ENCODE data around the gene RHOA.
A peak's percentile ranks its signal among the peaks of the same experiment; 100 is the strongest.

The RHOA gene

DNA sequence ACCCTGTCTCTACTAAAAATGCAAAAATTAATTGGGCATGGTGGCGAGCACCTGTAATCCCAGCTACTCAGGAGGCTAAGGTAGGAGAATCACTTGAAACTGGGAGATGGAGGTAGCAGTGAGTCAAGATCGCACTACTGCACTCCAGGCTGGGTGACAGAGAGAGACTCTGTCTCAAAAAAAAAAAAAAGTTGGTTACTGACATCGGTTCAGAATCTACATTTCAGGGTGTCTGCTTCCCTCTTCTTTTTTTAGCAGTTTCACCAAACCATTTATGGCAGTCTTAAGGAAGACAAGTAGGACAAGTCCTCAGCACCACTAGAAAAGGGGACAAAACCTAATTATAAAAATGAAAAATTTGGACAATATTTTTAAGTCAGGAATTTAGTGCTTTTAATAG, 68.6 kb downstream of the RHOA start:
- Histone ChIP-seq H2AFZ (ENCODE audit: low read depth) (no peak overlapping the region), H4K20me1 (ENCODE audit: insufficient read depth) (no peaks in the 10 kb centered on the region), H3K4me3 (IDR thresholded peaks at IDR 0.05; ENCODE audit: insufficient read depth, low read depth, low read length) (no peak overlapping the region), H3K79me2 (ENCODE audit: insufficient read depth, low read depth) (peaks cover 15% of the 10 kb centered on the region; the same call in 1 of the 2 replicates), H3K4me2 (no peak overlapping the region), H3K9ac (no peak overlapping the region), H3K27me3 (ENCODE audit: insufficient read depth, low read depth) (no peaks in the 10 kb centered on the region), H3K27ac (no peak overlapping the region), H3K36me3 (ENCODE audit: insufficient read depth) (no peaks in the 10 kb centered on the region), H3K4me1 (ENCODE audit: low read depth, poor library complexity, severe bottlenecking) (peaks cover 6% of the 10 kb centered on the region)
- no peak for TF ChIP-seq CTCF (conservative IDR thresholded peaks at IDR 0.05; ENCODE audit: low read depth, low read length)

DNA sequence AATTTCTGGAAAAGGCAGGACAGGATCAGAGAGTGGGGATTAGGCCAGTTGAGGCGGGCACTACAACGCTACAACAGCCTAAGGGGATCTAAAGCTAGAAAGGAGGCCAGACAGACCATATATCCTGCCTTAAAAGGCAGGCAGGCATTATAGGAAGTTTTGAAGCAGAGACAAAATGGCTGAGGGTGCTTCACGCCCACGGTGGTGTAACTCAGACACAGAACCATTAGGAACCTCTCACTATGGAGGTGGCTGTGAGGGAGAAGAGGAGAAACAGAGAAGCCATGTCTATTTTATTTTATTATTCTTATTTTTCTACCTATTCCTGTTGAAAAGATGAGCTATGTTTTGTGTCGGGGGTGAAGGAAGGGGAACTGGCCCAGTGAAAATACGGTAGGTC, 69.8 kb downstream of the RHOA start:
- H3K36me3 ChIP-seq (ENCODE audit: insufficient read depth) = no peaks in the 10 kb centered on the region
- H3K9ac ChIP-seq = no peak overlapping the region
- no peak for TF ChIP-seq CTCF (conservative IDR thresholded peaks at IDR 0.05; ENCODE audit: low read depth, low read length)
- H3K27me3 ChIP-seq (ENCODE audit: insufficient read depth, low read depth) = no peaks in the 10 kb centered on the region
- peaks cover 6% of the 10 kb centered on the region for H3K4me1 ChIP-seq (ENCODE audit: low read depth, poor library complexity, severe bottlenecking)
- H2AFZ ChIP-seq (ENCODE audit: low read depth) = no peak overlapping the region
- no peak overlapping the region for H3K4me2 ChIP-seq
- no peaks in the 10 kb centered on the region for H4K20me1 ChIP-seq (ENCODE audit: insufficient read depth)
- H3K4me3 ChIP-seq (IDR thresholded peaks at IDR 0.05; ENCODE audit: insufficient read depth, low read depth, low read length) = no peak overlapping the region
- H3K79me2 ChIP-seq (ENCODE audit: insufficient read depth, low read depth) = peaks cover 25% of the 10 kb centered on the region; the same call in 1 of the 2 replicates
- H3K27ac ChIP-seq = no peak overlapping the region

DNA sequence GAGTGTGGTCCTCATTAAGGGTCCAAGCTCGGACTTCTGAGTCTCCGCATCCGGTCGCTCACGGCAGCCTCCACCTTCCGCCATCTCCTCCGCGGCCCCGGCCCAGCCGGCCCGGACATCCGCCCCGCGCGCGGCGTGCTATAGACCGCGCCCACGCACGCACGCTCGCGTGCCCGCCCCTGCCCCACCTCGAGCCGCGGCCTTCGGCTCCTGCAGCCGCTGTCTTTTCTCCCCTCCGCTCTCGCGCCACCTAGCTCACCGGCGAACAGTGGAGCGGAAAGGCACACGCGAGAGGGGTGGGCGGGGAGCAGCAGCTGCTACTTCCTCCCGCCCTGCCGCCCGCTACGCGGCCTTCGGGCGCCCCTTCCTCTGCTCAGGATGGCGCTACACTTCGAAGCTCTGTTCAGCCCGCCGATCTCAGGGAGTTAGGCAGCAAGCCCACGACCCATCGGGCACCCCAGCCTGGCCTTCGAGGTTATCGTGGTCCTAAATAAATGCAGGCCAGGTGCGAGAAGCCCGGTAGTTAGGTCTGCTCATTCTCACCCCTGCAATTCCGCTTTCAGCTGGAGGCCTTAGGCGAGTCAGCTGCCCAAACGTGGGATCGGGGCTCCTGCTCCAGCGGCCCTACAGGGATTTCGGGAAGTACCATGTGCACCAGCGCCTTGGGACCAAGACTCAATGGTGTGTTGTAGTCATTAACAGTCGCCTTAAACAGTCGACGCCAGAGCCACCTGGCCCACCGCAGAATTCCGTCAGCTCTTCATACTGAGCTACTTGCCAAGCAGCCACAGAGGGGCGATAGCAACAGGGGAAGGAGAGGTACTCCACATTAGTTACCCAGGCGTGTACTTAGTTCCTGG, 71.6 kb downstream of the RHOA start, which contains the start of gene USP4:
USP4 (minus strand) TSS at position 113 of the 860 bp plus-strand sequence; CDS start at position 84, 29 bp downstream.
- H3K36me3 ChIP-seq (ENCODE audit: insufficient read depth) = no peaks in the 10 kb centered on the region
- no peaks in the 10 kb centered on the region for H4K20me1 ChIP-seq (ENCODE audit: insufficient read depth)
- no peaks in the 10 kb centered on the region for H3K27me3 ChIP-seq (ENCODE audit: insufficient read depth, low read depth)
- H3K27ac ChIP-seq = peak within 1 kb of the TSS; percentile 98
- H3K9ac ChIP-seq = peak within 1 kb of the TSS; percentile 91
- H3K4me2 ChIP-seq = peak within 1 kb of the TSS; percentile 77
- H3K79me2 ChIP-seq (ENCODE audit: insufficient read depth, low read depth) = peaks cover 25% of the 10 kb centered on the region; the same call in 1 of the 2 replicates
- TF ChIP-seq CTCF (conservative IDR thresholded peaks at IDR 0.05; ENCODE audit: low read depth, low read length) = no peak; the same call in 1 of the 2 replicates
- H3K4me1 ChIP-seq (ENCODE audit: low read depth, poor library complexity, severe bottlenecking) = peaks cover 6% of the 10 kb centered on the region
- H2AFZ ChIP-seq (ENCODE audit: low read depth) = peak within 1 kb of the TSS; percentile 81
- peak within 1 kb of the TSS; percentile 74 for H3K4me3 ChIP-seq (IDR thresholded peaks at IDR 0.05; ENCODE audit: insufficient read depth, low read depth, low read length)

DNA sequence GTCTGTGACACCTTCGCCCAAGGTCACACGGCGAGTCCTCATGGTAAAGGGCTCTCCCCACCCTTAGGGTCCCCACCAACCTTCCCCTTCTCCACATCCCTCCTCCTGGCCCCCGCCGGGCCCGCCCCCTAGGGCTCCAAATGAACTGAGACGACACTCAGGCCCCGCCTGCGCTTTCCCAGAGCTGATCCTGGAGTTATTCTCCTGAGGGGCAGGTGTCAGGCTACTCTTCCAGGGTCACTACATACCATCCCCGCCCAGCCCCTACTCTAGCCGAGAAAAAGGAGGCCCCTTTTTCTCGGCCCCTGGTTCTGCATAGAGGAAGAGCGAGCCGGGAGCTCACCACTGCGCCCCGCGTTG, 72.2 kb downstream of the RHOA start:
- no peaks in the 10 kb centered on the region for H3K36me3 ChIP-seq (ENCODE audit: insufficient read depth)
- peak overlapping the region; percentile 81 for H2AFZ ChIP-seq (ENCODE audit: low read depth)
- no peaks in the 10 kb centered on the region for H4K20me1 ChIP-seq (ENCODE audit: insufficient read depth)
- peak overlapping the region; percentile 61 for H3K4me2 ChIP-seq
- peak overlapping the region; percentile 74 for H3K4me3 ChIP-seq (IDR thresholded peaks at IDR 0.05; ENCODE audit: insufficient read depth, low read depth, low read length)
- TF ChIP-seq CTCF (conservative IDR thresholded peaks at IDR 0.05; ENCODE audit: low read depth, low read length) = no peak
- peaks cover 25% of the 10 kb centered on the region; the same call in 1 of the 2 replicates for H3K79me2 ChIP-seq (ENCODE audit: insufficient read depth, low read depth)
- peak overlapping the region; percentile 91; the same call in 1 of the 2 replicates for H3K9ac ChIP-seq
- H3K27ac ChIP-seq = peak overlapping the region; percentile 98
- H3K4me1 ChIP-seq (ENCODE audit: low read depth, poor library complexity, severe bottlenecking) = peaks cover 6% of the 10 kb centered on the region
- no peaks in the 10 kb centered on the region for H3K27me3 ChIP-seq (ENCODE audit: insufficient read depth, low read depth)
